ENCODE results near the gene CNIH2.
A peak's percentile ranks its signal among the peaks of the same experiment; 100 is the strongest.

Gene CNIH2

GRCh38 chr11:66289548-66290329 is 11.8 kb downstream of the CNIH2 start (continued):
- TF ChIP-seq ZNF280C (tag by site-specific recombination; IDR thresholded peaks at IDR 0.05): no peak
- peak; percentile 78 for TF ChIP-seq ZFHX2 (tag by site-specific recombination; conservative IDR thresholded peaks at IDR 0.05)
- TF ChIP-seq GLIS2 (tag by site-specific recombination; IDR thresholded peaks at IDR 0.05): no peak
- peak; percentile 39 for TF ChIP-seq ZNF335 (tag by site-specific recombination; conservative IDR thresholded peaks at IDR 0.05)
- no peak for TF ChIP-seq ZNF223 (tag by site-specific recombination; IDR thresholded peaks at IDR 0.05)
- 0 out of 2 replicates have a peak, but pooled peaks have one; percentile 27 for TF ChIP-seq ZNF2 (tag by site-specific recombination; IDR thresholded peaks at IDR 0.05)
- TF ChIP-seq HOXC10 (CRISPR knock-in tag; IDR thresholded peaks at IDR 0.05): no peak
- TF ChIP-seq KLF16 (tag by site-specific recombination; IDR thresholded peaks at IDR 0.05): peak; percentile 40; the same call in 1 of the 2 replicates
- no peak for TF ChIP-seq ZNF350 (tag by site-specific recombination; IDR thresholded peaks at IDR 0.05)
- TF ChIP-seq ZBTB20 (tag by site-specific recombination; IDR thresholded peaks at IDR 0.05): 0 out of 2 replicates have a peak, but pooled peaks have one; percentile 38
- no peak for TF ChIP-seq ZXDB (tag by site-specific recombination; IDR thresholded peaks at IDR 0.05)
- TF ChIP-seq SP7 (tag by site-specific recombination; IDR thresholded peaks at IDR 0.05): peak; percentile 18; the same call in 1 of the 2 replicates
- TF ChIP-seq ZNF23 (tag by site-specific recombination; IDR thresholded peaks at IDR 0.05; ENCODE audit: borderline replicate concordance): no peak
- 0 out of 2 replicates have a peak, but pooled peaks have one; percentile 18 for TF ChIP-seq KLF10 (tag by site-specific recombination; IDR thresholded peaks at IDR 0.05)
- peak; percentile 5; the same call in 1 of the 2 replicates for TF ChIP-seq ZIC2 (tag by site-specific recombination; IDR thresholded peaks at IDR 0.05)
- 0 out of 2 replicates have a peak, but pooled peaks have one; percentile 61 for TF ChIP-seq ZBTB17 (tag by site-specific recombination; IDR thresholded peaks at IDR 0.05)
- no peak for TF ChIP-seq ZNF26 (tag by site-specific recombination; IDR thresholded peaks at IDR 0.05)
- TF ChIP-seq, protein P1, sequence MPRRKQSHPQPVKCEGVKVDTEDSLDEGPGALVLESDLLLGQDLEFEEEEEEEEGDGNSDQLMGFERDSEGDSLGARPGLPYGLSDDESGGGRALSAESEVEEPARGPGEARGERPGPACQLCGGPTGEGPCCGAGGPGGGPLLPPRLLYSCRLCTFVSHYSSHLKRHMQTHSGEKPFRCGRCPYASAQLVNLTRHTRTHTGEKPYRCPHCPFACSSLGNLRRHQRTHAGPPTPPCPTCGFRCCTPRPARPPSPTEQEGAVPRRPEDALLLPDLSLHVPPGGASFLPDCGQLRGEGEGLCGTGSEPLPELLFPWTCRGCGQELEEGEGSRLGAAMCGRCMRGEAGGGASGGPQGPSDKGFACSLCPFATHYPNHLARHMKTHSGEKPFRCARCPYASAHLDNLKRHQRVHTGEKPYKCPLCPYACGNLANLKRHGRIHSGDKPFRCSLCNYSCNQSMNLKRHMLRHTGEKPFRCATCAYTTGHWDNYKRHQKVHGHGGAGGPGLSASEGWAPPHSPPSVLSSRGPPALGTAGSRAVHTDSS (tag by site-specific recombination; IDR thresholded peaks at IDR 0.05): no peak
- peak; percentile 99 for TF ChIP-seq REST (tag by site-specific recombination; IDR thresholded peaks at IDR 0.05)
- peak; percentile 61 for TF ChIP-seq EGR2 (tag by site-specific recombination; IDR thresholded peaks at IDR 0.05; ENCODE audit: low read depth)
